ENCODE measurements around the gene HNRNPLL. TPM values are rescaled to one million over a fixed set of nuclear protein-coding genes. Genes with fewer than 3 reads are reported as not detected.

The HNRNPLL gene
- total RNA-seq, 1 experiment from 2014 or later = 43.2 TPM

- no peaks in the 10 kb centered on the region for H3K79me2 ChIP-seq (ENCODE audit: insufficient read depth, low read length)
- DNase-seq (ENCODE audit: low read depth, low spot score) (no peak), ATAC-seq (no peak)
- no peaks in the 10 kb centered on the region for H3K9me2 ChIP-seq (ENCODE audit: insufficient read depth)
- H3K4me1 ChIP-seq (ENCODE audit: control insufficient read depth in 1 of 2, insufficient read depth in 2 of 2, low read length in 2 of 2) = peaks cover 41 to 44% of the 10 kb centered on the region in 2 experiments
- H3K4me2 ChIP-seq (ENCODE audit: low read length) = no peak overlapping the region
- RAD21 ChIA-PET (ENCODE audit: low non-redundant PET in 1 of 2, low total read pairs in 2 of 2, uncharacterized antibody in 2 of 2, unreplicated experiment in 2 of 2) = no interaction called here
- H2AFZ ChIP-seq (ENCODE audit: low read depth, low read length, poor library complexity, severe bottlenecking) = no peak overlapping the region
- intact Hi-C loops (cut with micrococcal nuclease) = loop anchor here (5.0 to 10.0 kb wide), 3 partner anchors 203 to 696 kb away; no protein-coding TSS in a partner anchor
- H3K27ac ChIP-seq (ENCODE audit: low read depth, low read length) = no peak overlapping the region
- H3K4me3 ChIP-seq (replicated peaks in 1 of 2; ENCODE audit: low read depth in 1 of 2, low read length in 2 of 2) = no peak overlapping the region
- CTCF ChIA-PET = no interaction called here
- H4K20me1 ChIP-seq (ENCODE audit: insufficient read depth) = no peaks in the 10 kb centered on the region
- no peaks in the 10 kb centered on the region for H3K36me3 ChIP-seq (ENCODE audit: control insufficient read depth in 1 of 2, insufficient read depth in 2 of 2, low read length in 2 of 2)
- H3K9me3 ChIP-seq (ENCODE audit: control insufficient read depth in 1 of 2, insufficient read depth in 1 of 2, low read depth in 1 of 2, low read length in 2 of 2) = no peaks in the 10 kb centered on the region
- no peaks in the 10 kb centered on the region for H3K27me3 ChIP-seq (ENCODE audit: insufficient read depth, low read length)
- no peak overlapping the region for H3K9ac ChIP-seq (ENCODE audit: low read length)
- no TSS peak for BruUV-seq (replicated peaks)
- TF ChIP-seq JUND (IDR thresholded peaks at IDR 0.05) (no peak), CTCF (IDR thresholded peaks at IDR 0.05 in 2 of 3, conservative IDR thresholded peaks at IDR 0.05 in 1 of 3; ENCODE audit: borderline replicate concordance in 1 of 3, insufficient read depth in 1 of 3, low read depth in 2 of 3, low read length in 2 of 3) (peak in 2 of 3 experiments; percentile 26 to 44; a peak in 3 of 6 replicates)
- POLR2A ChIA-PET = no interaction called here
Measured at GRCh38 chr2:38539086-38539485, 63.6 kb downstream of the HNRNPLL start.

GRCh38 chr2:38537937-38538525, 64.7 kb downstream of the HNRNPLL start:
- Histone ChIP-seq H3K36me3 (ENCODE audit: control insufficient read depth in 1 of 2, insufficient read depth in 2 of 2, low read length in 2 of 2) (no peaks in the 10 kb centered on the region), H3K4me3 (replicated peaks in 1 of 2; ENCODE audit: low read depth in 1 of 2, low read length in 2 of 2) (no peak overlapping the region), H3K4me2 (ENCODE audit: low read length) (no peak overlapping the region), H3K27me3 (ENCODE audit: insufficient read depth, low read length) (no peaks in the 10 kb centered on the region), H3K27ac (ENCODE audit: low read depth, low read length) (no peak overlapping the region), H3K79me2 (ENCODE audit: insufficient read depth, low read length) (no peaks in the 10 kb centered on the region), H3K9me3 (ENCODE audit: control insufficient read depth in 1 of 2, insufficient read depth in 1 of 2, low read depth in 1 of 2, low read length in 2 of 2) (no peaks in the 10 kb centered on the region), H3K9ac (ENCODE audit: low read length) (no peak overlapping the region), H4K20me1 (ENCODE audit: insufficient read depth) (no peaks in the 10 kb centered on the region), H3K4me1 (ENCODE audit: control insufficient read depth in 1 of 2, insufficient read depth in 2 of 2, low read length in 2 of 2) (peaks cover 34 to 35% of the 10 kb centered on the region in 2 experiments), H3K9me2 (ENCODE audit: insufficient read depth) (no peaks in the 10 kb centered on the region), H2AFZ (ENCODE audit: low read depth, low read length, poor library complexity, severe bottlenecking) (no peak overlapping the region)
- BruUV-seq (replicated peaks) = no TSS peak
- DNase-seq (ENCODE audit: low read depth, low spot score) = no peak
- no peak for ATAC-seq
- intact Hi-C loops (cut with micrococcal nuclease) = loop anchor here (5.0 to 10.0 kb wide), 3 partner anchors 204 to 697 kb away; no protein-coding TSS in a partner anchor
- POLR2A ChIA-PET = no interaction called here
- TF ChIP-seq YY1 (IDR thresholded peaks at IDR 0.05; ENCODE audit: extremely low read depth, insufficient replicate concordance, low read depth, low read length) (no peak), TCF7L2 (IDR thresholded peaks at IDR 0.05; ENCODE audit: borderline replicate concordance, extremely low read depth, insufficient read depth, insufficient read length) (no peak), FOSL1 (IDR thresholded peaks at IDR 0.05; ENCODE audit: low read depth) (no peak), CBX3 (IDR thresholded peaks at IDR 0.05; ENCODE audit: low read depth) (no peak), ZBTB33 (IDR thresholded peaks at IDR 0.05; ENCODE audit: extremely low read depth, insufficient replicate concordance, low read length) (no peak), POLR2A (IDR thresholded peaks at IDR 0.05; ENCODE audit: borderline replicate concordance, extremely low read depth, insufficient read depth, insufficient read length) (no peak), ZNF274 (IDR thresholded peaks at IDR 0.05; ENCODE audit: low read depth, low read length) (no peak), ELF1 (IDR thresholded peaks at IDR 0.05; ENCODE audit: borderline replicate concordance, low read depth) (no peak), POLR2AphosphoS5 (IDR thresholded peaks at IDR 0.05; ENCODE audit: low read depth, low read length) (no peak)
- RAD21 ChIA-PET (ENCODE audit: low non-redundant PET in 1 of 2, low total read pairs in 2 of 2, uncharacterized antibody in 2 of 2, unreplicated experiment in 2 of 2) = no interaction called here
- CTCF ChIA-PET = interaction anchor here (1.0 kb wide), 1 partner anchor 222 kb away, joined by 3 read pairs; no protein-coding TSS in a partner anchor
